22Rv1 (cell line): ENCODE results near the gene SH3TC2.

Experiments
- CTCF ChIP-seq: fragments of 450-650 bp; IDR thresholded peaks from 2 replicates; pipeline ENCODE4 v1.5.1; 2017; ENCODE audit warnings: mild to moderate bottlenecking
- ZFX ChIP-seq: fragments of 450-650 bp; IDR thresholded peaks from 2 replicates; pipeline ENCODE4 v1.6.1; 2017; ENCODE audit warnings: antibody characterized with exemption, borderline replicate concordance

- no peak for TF ChIP-seq CTCF
- no peak for TF ChIP-seq ZFX
These were observed 23.4 kb downstream of the SH3TC2 start for GRCh38 chr5:149039506-149039905.
